ENCODE measurements around the gene REEP1.
A peak's percentile ranks its signal among the peaks of the same experiment; 100 is the strongest.
"Not testable (repeated sequence)": the region's sequence is repeated elsewhere in the genome, so short reads cannot be mapped to it uniquely, and the experiment has no call there.

Gene REEP1

GRCh38 chr2:86283411-86284030 is 53.9 kb downstream of the REEP1 start:
- DNase-seq (ENCODE audit: low spot score) = no peak

- no peak for DNase-seq (ENCODE audit: low spot score)
Measured at GRCh38 chr2:86281066-86281700, 56.2 kb downstream of the REEP1 start.

GRCh38 chr2:86280191-86280667 is 57.2 kb downstream of the REEP1 start:
- DNase-seq (ENCODE audit: low spot score) = no peak

GRCh38 chr2:86275962-86276361 is 61.5 kb downstream of the REEP1 start:
- DNase-seq (ENCODE audit: low spot score) = no peak

- no peak for DNase-seq (ENCODE audit: low spot score)
Measured at GRCh38 chr2:86275384-86275799, 62.0 kb downstream of the REEP1 start.

GRCh38 chr2:86274918-86275275 is 62.5 kb downstream of the REEP1 start:
- no peak for DNase-seq (ENCODE audit: low spot score)

- no peak for DNase-seq (ENCODE audit: low spot score)
Measured at GRCh38 chr2:86274265-86274917, 63.0 kb downstream of the REEP1 start.

- DNase-seq (ENCODE audit: low spot score) = no peak
Measured at GRCh38 chr2:86272111-86272510, 65.3 kb downstream of the REEP1 start.

- DNase-seq (ENCODE audit: low spot score) = no peak
Measured at GRCh38 chr2:86271248-86271647, 66.2 kb downstream of the REEP1 start.

GRCh38 chr2:86263956-86264355 is 73.5 kb downstream of the REEP1 start:
- DNase-seq (ENCODE audit: low spot score) = no peak

- DNase-seq (ENCODE audit: low spot score) = no peak
Measured at GRCh38 chr2:86260978-86261377, 76.4 kb downstream of the REEP1 start.

GRCh38 chr2:86258106-86258505 is 79.3 kb downstream of the REEP1 start:
- no peak for DNase-seq (ENCODE audit: low spot score)

- DNase-seq (ENCODE audit: low spot score) = no peak
Measured at GRCh38 chr2:86256982-86257381, 80.4 kb downstream of the REEP1 start.

GRCh38 chr2:86256300-86256699 is 81.1 kb downstream of the REEP1 start:
- DNase-seq (ENCODE audit: low spot score) = no peak

- DNase-seq (ENCODE audit: low spot score) = peak; percentile 45
Measured at GRCh38 chr2:86254576-86255538, 82.6 kb downstream of the REEP1 start.

GRCh38 chr2:86253424-86253823 is 84.0 kb downstream of the REEP1 start:
- DNase-seq (ENCODE audit: low spot score) = no peak

- no peak for DNase-seq (ENCODE audit: low spot score)
Measured at GRCh38 chr2:86251840-86252266, 85.6 kb downstream of the REEP1 start.

- DNase-seq (ENCODE audit: low spot score) = no peak
Measured at GRCh38 chr2:86249579-86250391, 87.6 kb downstream of the REEP1 start.

- DNase-seq (ENCODE audit: low spot score) = no peak
Measured at GRCh38 chr2:86249176-86249575, 88.2 kb downstream of the REEP1 start.

- DNase-seq (ENCODE audit: low spot score) = not testable (repeated sequence)
Measured at GRCh38 chr2:86245222-86245621, 92.2 kb downstream of the REEP1 start.

- not testable (repeated sequence) for DNase-seq (ENCODE audit: low spot score)
Measured at GRCh38 chr2:86244781-86245180, 92.6 kb downstream of the REEP1 start.

All from pons (tissue), 1 donor.